ENCODE results near the gene HNRNPF. TPM values are rescaled to one million over a fixed set of nuclear protein-coding genes. Genes with fewer than 3 reads are reported as not detected.

Gene HNRNPF
- total RNA-seq, 4 donors from 2014 or later: 109 to 151 (median 135) TPM

DNA sequence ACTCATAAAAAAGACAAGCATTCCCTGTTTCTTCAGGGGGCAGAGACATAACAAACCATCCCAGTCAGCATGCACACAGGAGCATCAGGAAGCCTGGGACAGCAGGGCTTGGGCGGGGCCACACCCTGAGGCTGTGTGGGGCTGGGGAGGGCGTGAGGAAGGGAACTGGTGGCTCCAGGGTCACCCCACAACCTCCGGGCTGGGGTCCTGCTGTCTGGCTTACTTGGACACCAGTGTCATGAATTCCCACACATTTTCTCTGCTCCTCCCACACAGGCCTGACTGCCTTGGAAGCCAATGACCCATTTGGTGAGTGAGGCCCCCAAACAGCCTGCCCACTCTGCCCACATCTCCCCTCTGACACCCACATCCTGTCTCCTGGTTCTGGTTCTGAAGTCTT lies 34.8 kb downstream of the HNRNPF start:
- TF ChIP-seq CTCF (IDR thresholded peaks at IDR 0.05; ENCODE audit: low read depth): no peak

- TF ChIP-seq CTCF (IDR thresholded peaks at IDR 0.05; ENCODE audit: low read depth): no peak
Observed at GRCh38 chr10:43373461-43373860, 35.5 kb downstream of the HNRNPF start.

DNA sequence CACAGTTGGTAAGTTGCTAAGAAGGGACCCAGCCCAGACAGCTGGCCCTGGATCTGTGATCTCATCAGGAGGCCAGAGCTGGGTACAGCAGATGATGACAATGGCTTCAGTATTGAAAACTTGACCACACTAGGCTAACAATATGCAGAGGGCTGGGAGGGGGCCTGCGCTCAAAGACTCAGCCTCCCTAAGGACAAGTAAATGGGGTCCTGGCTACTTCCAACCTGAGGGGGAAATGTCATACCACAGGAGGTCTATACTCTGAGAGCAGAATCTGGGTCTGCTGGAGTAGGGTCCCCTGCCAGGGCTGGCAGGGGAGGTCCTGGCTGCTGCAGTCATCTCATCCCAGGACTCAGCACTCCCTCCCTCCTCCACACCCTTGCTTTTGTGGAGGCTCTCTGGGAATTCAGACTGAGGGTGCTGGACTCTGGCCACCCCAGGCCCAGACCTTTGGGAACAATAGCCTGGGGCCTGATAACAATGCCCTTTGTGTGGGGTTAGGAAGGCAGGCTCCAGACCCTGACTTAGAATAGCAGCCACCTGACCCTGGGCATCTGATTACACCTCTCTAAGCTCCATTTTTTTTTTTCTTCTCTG lies 36.1 kb downstream of the HNRNPF start:
- TF ChIP-seq CTCF (IDR thresholded peaks at IDR 0.05; ENCODE audit: low read depth): no peak

- TF ChIP-seq CTCF (IDR thresholded peaks at IDR 0.05; ENCODE audit: low read depth): no peak
Observed at GRCh38 chr10:43371418-43371817, 37.6 kb downstream of the HNRNPF start, which contains the start of gene FXYD4. Gene FXYD4 (plus strand): TSS chr10:43371636. CDS start chr10:43373747, 2,111 bp downstream.

DNA sequence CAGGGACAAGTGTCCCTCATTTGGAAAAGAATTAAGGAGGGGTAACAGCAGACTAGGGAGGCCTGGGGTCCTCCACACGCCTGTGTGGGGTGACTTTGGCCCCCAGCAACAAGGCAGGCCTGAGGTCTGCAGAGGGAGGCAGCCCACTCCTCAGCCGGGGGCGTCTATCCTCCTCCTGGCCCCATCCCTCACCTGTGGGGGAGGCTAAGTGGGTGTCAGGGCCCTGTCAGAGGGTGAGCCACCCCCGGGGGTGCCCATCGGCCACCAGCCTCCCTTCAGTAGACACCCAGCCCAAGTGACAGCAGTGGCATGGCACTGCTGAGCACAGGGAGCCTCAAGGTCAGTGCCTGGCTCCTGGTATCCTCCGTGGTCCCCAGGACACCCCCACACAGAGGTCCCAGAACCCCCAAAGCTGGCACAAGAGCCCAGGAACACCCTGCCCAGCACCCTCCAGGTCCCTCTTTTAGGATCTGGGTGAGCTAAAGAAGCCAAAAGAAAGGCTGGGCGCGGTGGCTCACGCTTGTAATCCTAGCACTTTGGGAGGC lies 38.2 kb downstream of the HNRNPF start:
- no peak for TF ChIP-seq CTCF (IDR thresholded peaks at IDR 0.05; ENCODE audit: low read depth)

DNA sequence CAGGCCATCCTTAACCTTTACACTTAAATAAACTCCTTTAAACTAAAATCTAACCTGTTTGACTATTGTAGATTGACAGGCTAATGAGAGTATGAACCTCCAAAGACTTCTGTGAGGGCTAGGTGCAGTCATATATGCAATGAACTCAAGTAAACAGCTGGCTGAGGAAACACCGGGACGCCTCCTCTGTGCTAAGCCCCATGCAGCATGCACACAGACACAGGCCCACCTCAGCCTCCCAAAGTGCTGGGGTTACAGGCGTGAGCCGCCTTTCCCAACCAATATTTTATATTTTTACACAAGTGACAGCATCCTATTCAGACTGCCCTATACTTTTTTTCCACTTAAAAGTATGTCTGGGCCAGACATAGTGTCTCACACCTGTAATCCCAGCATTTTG lies 39.1 kb downstream of the HNRNPF start:
- TF ChIP-seq CTCF (IDR thresholded peaks at IDR 0.05; ENCODE audit: low read depth): no peak

GRCh38 chr10:43365001-43365400 lies 44.0 kb downstream of the HNRNPF start:
- no peak for TF ChIP-seq CTCF (IDR thresholded peaks at IDR 0.05; ENCODE audit: low read depth)

Data from subcutaneous adipose tissue (tissue), 4 donors.